GM12874 (cell line): Measurements from ENCODE around the gene BRSK2.

Source experiments
- TF ChIP-seq, protein P1 (sequence below): IDR thresholded peaks from 2 replicates; pipeline ENCODE4 v1.5.1; 2011; ENCODE audit warnings: low read depth, mild to moderate bottlenecking, control low read depth, low read length, moderate library complexity; ENCODE audit not compliant: insufficient read depth

BRSK2 gene

GRCh38 chr11:1346669-1347390, 42.9 kb upstream of the BRSK2 start:
- TF ChIP-seq, protein P1, sequence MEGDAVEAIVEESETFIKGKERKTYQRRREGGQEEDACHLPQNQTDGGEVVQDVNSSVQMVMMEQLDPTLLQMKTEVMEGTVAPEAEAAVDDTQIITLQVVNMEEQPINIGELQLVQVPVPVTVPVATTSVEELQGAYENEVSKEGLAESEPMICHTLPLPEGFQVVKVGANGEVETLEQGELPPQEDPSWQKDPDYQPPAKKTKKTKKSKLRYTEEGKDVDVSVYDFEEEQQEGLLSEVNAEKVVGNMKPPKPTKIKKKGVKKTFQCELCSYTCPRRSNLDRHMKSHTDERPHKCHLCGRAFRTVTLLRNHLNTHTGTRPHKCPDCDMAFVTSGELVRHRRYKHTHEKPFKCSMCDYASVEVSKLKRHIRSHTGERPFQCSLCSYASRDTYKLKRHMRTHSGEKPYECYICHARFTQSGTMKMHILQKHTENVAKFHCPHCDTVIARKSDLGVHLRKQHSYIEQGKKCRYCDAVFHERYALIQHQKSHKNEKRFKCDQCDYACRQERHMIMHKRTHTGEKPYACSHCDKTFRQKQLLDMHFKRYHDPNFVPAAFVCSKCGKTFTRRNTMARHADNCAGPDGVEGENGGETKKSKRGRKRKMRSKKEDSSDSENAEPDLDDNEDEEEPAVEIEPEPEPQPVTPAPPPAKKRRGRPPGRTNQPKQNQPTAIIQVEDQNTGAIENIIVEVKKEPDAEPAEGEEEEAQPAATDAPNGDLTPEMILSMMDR = no peak

DNA sequence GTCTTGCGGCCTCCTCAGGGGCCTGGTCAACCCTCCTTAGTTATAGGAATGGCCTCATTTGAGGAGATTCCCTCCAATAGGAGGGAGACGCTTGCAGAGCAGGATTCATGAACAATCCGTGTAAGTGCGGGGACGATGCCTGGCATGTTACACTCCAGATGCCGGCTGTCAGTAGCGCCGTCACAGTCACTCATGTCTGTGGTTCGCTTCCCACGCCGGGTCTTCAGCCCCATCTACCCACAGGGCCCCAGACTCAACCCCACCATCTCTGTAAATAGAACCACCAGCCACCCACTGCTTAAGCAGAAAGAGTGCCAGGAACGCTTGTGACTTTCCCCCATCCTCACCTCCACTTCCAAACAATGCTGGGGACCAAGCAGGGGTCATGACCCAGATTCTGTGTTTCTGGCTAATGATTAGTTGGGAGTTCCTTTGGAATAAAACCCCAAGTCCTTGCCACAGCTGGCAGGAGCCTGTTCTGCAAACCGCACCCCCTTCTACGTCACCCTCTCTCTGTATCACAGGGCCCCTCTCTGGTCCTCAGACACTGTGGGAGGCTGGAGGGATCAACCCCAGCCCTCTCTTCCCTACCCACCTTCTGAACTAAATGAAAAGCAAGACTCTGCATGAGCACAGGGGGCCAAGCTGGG, 41.5 kb upstream of the BRSK2 start:
- TF ChIP-seq, protein P1 = no peak

DNA sequence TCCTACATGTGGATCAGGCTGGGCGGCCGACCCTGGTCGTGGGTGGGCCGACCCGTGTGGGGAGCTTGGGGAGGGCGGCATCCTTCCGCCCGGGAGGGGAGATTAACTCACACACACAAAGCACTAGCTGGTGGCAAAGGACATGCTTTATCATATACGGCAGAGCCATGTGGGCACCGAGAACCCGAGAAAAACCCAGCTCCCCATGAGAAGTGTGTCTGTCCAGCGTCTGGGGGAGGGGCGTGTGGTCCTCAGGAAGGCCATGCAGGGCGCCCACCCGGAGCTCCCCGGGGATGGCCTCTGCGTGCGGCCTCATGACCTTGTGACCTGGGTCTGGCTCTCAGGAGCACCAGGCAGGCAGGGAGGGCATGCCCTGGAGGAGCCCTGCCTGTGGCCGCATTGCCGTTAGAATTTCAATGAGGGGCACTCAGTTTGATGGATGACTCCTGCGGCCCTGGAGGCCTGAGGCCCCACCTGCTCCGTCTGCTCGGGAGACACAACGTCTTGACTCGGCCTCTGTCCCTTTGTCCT, 40.9 kb upstream of the BRSK2 start:
- TF ChIP-seq, protein P1 = no peak

GRCh38 chr11:1349327-1350041, 40.2 kb upstream of the BRSK2 start:
- TF ChIP-seq, protein P1 = no peak

DNA sequence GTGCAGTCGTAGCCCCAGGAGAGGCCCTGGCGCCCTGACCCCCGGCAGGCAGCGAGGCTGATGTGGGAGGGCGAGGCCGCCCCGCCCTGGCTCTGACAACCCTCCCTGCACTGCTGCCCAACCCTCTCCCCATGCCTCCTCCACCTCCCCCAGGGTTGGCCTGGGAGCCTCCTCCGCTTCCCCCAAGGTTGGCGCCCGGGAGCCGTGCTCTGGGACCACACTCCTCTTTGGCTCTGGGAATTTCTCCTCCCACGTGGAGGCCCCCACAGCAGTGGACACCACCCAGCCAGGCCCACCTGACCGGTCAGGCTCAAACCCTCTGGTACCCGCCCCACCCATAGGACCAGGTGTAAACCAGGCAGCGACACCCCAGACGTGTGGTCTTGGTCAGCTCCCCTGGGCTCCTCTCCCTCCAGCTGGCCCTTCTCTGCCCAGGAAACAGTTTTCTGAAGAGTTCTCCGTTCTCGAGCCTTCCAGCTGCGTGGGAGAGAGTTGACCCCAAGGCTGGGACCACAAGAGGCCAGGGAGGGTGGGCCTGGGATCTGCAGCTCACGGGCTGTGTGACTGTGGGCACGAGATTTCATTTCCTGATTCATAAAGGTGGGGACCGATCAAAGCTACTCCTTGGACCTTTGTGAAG, 39.5 kb upstream of the BRSK2 start:
- TF ChIP-seq, protein P1 = no peak

DNA sequence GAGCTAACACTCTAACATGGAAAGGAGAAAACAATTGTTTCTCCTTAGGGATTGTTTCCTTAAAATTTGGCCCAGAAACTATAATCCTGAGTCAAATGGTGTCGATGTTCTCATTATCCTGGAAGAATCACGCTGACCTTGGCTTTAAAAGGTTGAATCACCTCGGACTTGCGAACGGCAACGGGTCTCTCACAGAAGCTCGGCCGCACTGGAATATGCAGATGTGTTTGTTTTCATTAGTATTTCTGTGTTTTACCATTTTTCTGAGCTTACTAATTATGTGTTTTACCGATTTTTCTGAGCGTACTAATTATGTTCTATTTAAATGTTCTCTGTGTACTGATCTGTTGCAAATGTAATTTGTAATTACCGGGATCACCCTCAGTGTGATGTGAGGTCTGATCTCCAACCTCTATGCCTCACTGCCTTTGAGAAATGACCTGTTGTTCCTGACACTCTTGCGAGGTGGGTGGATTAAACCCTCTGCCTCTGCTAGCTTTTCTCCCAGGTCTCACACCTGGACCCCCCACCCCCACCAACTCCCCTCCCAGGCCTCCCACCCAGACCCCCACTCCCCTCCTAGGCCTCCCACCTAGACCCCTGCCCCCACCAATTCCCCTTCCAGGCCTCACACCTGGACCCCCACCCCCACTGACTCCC, 38.3 kb upstream of the BRSK2 start:
- TF ChIP-seq, protein P1 = no peak
